ENCODE results near the gene DRG2. TPM values are rescaled to one million over a fixed set of nuclear protein-coding genes. Genes with fewer than 3 reads are reported as not detected.

The DRG2 gene
- total and polyA plus RNA-seq, 9 of the 15 experiments (the other 6 are each of a cell fraction or from before 2014, with no cell fraction given) = 6.6 to 36.7 (median 26.1) TPM

DNA sequence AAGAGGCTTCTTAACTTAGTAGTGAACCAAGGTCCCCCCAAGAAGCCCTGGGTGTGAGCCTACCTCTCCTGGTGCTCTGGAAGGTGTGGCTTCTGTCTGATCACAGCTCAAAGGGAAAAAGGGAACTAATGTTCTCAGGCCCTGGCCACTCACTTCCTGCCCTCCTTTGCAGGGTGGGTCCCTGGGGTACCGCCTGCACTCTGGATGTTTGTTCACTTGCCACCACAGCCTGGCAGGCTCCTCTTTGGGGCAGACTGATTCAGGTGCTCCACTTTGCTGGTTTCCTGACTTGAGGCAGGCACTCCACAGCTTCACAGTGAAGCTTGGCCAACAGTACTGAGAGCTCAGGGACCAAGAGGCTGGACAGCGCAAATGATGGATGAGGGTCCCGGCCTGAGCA, 14.9 kb downstream of the DRG2 start:
- WGBS (ENCODE audit: insufficient coverage, low coverage, missing lambda C conversion rate) = 94% methylated on average over 2 of the region's 3 CpGs
- no peak overlapping the region for H3K27ac ChIP-seq (ENCODE audit: extremely low read depth, low read depth, low read length)
- in situ Hi-C loops (cut with MboI) (no loop called here), intact Hi-C loops (cut with micrococcal nuclease) (no loop called here)
- H3K79me2 ChIP-seq (ENCODE audit: control insufficient read depth, insufficient read depth, low read length) = no peaks in the 10 kb centered on the region
- POLR2A ChIA-PET = interaction anchor here (0.6 to 0.7 kb wide), 4 partner anchors 13 to 752 kb away, joined by 3 read pairs; no protein-coding TSS in a partner anchor
- no peak for TF ChIP-seq NFXL1 (CRISPR knock-in tag; IDR thresholded peaks at IDR 0.05)
- no peak for TF ChIP-seq CSDE1 (IDR thresholded peaks at IDR 0.05)
- no peak for TF ChIP-seq SMARCE1 (IDR thresholded peaks at IDR 0.05)
- TF ChIP-seq, protein P1, sequence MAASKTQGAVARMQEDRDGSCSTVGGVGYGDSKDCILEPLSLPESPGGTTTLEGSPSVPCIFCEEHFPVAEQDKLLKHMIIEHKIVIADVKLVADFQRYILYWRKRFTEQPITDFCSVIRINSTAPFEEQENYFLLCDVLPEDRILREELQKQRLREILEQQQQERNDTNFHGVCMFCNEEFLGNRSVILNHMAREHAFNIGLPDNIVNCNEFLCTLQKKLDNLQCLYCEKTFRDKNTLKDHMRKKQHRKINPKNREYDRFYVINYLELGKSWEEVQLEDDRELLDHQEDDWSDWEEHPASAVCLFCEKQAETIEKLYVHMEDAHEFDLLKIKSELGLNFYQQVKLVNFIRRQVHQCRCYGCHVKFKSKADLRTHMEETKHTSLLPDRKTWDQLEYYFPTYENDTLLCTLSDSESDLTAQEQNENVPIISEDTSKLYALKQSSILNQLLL (CRISPR knock-in tag; IDR thresholded peaks at IDR 0.05; ENCODE audit: borderline replicate concordance) = no peak
- no peak for TF ChIP-seq HNRNPUL1 (IDR thresholded peaks at IDR 0.05; ENCODE audit: low read length)
- TF ChIP-seq KLF1 (tag; IDR thresholded peaks at IDR 0.05) = no peak
- H3K9me1 ChIP-seq (ENCODE audit: control insufficient read depth, insufficient read depth, low read length) = no peaks in the 10 kb centered on the region
- H3K9ac ChIP-seq (ENCODE audit: insufficient read depth in 1 of 2, low read depth in 2 of 2, low read length in 2 of 2) = no peak overlapping the region; a peak in 1 of 4 replicates
- no TSS peak for BruUV-seq (replicated peaks)
- H2AFZ ChIP-seq (ENCODE audit: low read depth, low read length) = no peak overlapping the region
- FAIRE-seq (no peak), ATAC-seq (no peak; the same call in 2 of the 3 replicates), DNase-seq (ENCODE audit: extremely low read depth in 1 of 4, low spot score in 3 of 4) (no peak)
- CTCF ChIA-PET (ENCODE audit: low intra/inter-chr PET ratio) = no interaction called here
- H4K20me1 ChIP-seq (replicated peaks; ENCODE audit: control insufficient read depth, insufficient read depth, low read length) = no peaks in the 10 kb centered on the region
- H3K4me2 ChIP-seq (ENCODE audit: insufficient read depth, low read length) = no peak overlapping the region
- H3K4me3 ChIP-seq = no peak overlapping the region
- H3K4me1 ChIP-seq (replicated peaks in 1 of 2; ENCODE audit: control insufficient read depth in 2 of 2, insufficient read depth in 2 of 2, low read length in 2 of 2) = no peaks in the 10 kb centered on the region; a peak in 1 of 5 replicates
- H3K27me3 ChIP-seq (ENCODE audit: control insufficient read depth in 2 of 2, insufficient read depth in 2 of 2, low read length in 2 of 2) = no peaks in the 10 kb centered on the region
- no peaks in the 10 kb centered on the region for H3K9me3 ChIP-seq (replicated peaks; ENCODE audit: control insufficient read depth, insufficient read depth, low read depth, low read length)
- H3K36me3 ChIP-seq (ENCODE audit: control insufficient read depth, insufficient read depth, low read length) = peaks cover 45% of the 10 kb centered on the region; the same call in 2 of the 3 replicates
